NCI-H2196 treated with DMSO at 0.1 percent for 48 hours (cell line): ENCODE results near the gene MTOR.
"Not testable (repeated sequence)": the region's sequence is repeated elsewhere in the genome, so short reads cannot be mapped to it uniquely, and the experiment has no call there.

Source experiments
- DNase-seq: peaks from one replicate; lab custom pipeline; 2025; ENCODE audit not compliant: unreplicated experiment; lab: John Stamatoyannopoulos, UW

MTOR gene

DNA sequence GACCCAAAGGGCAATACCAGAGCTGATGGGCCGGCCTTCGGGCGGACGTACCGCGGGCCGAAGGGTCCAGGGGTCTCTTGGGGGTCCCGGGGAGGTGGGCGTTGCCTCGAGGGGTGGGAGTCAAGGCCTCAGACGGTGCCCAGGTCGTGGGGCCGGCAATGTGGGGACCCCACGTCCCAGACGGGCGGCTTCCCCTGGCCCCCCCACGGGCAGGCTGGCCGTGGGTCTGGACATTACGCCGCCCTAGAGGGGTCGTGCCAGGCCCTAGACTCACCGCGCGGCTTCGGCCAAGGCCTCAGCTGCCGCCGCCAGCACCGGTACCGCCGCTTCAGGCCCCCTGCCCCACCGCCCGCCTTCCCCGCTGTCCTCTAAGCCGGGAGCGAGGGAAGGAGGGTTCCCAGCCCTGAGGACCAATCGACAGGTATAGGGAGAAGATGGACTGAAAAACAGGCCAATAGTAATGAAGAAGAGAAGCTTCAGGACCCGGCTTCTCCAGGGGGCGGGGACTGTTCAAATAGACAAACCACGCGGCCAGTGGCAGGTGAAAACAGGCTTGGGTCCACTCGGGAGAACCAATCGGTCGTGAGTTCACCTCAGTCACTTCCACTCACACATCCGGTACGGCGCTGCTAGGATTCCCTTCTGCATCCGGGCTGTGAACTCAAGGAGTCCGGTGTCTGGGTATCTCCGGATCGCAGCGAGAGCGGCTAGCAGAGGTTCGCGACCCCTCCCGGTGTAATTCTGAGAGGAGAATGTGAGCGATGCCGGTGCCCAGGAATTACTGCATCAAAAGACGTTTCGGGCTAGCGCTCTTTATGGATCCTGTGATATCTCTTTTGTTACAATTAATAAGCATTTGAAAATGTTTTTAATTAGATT lies at the start of gene MTOR:
Gene MTOR (minus strand): TSS at position 381 of the 879 bp plus-strand sequence. CDS start 3,142 bp downstream, outside the sequence.
- peak; percentile 99 for DNase-seq

- DNase-seq, result no peak
These were observed 47.0 kb upstream of the MTOR start for GRCh38 chr1:11309385-11309784.

- no peak for DNase-seq
These were observed 46.4 kb upstream of the MTOR start for GRCh38 chr1:11308699-11309224.

DNA sequence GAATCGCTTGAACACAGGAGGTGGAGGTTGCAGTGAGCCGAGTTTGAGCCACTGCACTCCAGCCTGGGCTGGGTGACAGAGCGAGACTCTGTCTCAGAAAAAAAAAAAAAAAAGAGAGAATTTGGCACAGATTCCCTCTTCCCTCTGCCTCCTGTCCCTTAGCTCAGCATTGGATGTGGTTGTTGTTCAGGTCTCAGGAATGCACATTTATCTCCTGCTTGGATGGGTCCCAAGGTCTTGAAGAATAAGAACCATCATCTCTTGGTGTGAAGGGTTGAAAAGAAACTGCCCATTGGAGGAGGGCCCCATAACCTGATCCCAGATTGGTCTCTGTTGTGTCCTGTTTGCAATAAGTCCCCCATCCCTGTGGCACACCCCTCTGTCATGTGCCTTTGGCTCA lies 45.5 kb upstream of the MTOR start:
- no peak for DNase-seq

DNA sequence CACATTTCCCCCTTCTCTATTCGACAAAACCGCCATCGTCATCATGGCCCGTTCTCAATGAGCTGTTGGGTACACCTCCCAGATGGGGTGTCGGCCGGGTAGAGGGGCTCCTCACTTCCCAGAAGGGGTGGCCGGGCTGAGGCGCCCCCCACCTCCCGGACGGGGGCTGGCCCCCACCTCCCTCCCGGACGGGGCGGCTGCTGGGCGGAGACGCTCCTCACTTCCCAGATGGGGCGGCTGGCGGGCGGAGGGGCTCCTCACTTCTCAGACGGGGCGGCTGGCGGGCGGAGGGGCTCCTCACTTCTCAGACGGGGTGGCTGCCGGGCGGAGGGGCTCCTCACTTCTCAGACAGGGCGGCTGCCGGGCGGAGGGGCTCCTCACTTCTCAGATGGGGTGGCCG lies 43.2 kb upstream of the MTOR start:
- DNase-seq, result not testable (repeated sequence)

DNA sequence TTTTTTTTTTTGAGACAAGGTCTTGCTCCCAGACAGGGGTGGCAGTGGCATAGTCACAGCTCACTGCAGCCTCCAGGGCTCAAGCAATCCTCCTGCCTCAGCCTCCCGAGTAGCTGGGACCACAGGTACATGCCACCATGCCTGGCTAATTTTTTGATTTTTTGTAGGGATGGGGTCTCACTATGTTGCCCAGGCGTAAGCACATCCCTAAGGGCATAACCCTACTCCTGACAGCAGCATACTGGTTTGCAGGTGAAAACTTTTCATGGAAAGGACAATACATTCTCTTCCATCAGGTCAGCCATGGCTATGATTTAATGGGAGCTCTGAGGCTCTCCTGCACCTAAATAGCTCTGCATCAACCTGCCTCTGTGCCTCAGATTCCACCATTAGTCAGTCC lies 40.0 kb upstream of the MTOR start:
- no peak for DNase-seq

GRCh38 chr1:11301601-11302000 lies 39.2 kb upstream of the MTOR start:
- no peak for DNase-seq

GRCh38 chr1:11299225-11299574 lies 36.8 kb upstream of the MTOR start:
- no peak for DNase-seq

DNA sequence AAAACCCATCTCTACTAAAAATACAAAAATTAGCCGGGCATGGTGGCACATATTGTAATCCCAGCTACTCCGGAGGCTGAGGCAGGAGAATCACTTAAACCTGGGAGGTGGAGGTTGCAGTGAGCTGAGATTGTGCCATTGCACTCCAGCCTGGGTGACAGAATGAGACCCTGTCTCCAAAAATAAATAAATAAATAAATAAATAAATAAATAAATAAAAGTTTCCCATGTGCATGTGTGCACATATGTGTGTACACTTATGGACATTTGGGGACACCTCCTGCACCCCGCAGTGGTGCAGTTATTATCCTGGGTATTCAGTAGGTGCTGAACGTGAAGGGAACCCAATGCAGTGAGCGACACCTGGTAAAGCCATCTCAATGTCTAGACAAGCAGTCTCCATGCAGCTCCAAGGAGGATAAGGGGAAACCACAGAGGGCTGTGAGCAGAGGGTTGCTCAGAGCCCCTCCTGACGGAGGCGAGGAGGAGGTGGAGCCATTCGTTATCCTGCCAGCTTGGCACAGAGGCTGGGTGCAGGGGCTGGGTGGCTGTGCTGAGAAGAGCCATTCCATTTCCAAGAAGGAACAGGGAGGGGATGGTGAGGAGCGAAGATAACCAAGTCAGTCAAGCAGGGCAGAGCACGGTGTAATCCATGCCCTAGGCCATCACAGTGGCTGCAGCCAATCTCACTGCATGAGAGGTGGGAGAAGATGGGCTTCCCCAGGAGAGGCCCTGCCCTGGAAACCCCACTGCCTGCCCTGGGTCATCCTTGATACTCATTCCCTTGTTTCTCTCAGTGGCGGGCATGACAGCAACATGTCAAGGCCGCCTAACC lies 36.3 kb upstream of the MTOR start:
- DNase-seq, result no peak

- not testable (repeated sequence) for DNase-seq
These were observed 35.4 kb upstream of the MTOR start for GRCh38 chr1:11297774-11298173.

- DNase-seq, result no peak
These were observed 33.6 kb upstream of the MTOR start for GRCh38 chr1:11295905-11296304.

DNA sequence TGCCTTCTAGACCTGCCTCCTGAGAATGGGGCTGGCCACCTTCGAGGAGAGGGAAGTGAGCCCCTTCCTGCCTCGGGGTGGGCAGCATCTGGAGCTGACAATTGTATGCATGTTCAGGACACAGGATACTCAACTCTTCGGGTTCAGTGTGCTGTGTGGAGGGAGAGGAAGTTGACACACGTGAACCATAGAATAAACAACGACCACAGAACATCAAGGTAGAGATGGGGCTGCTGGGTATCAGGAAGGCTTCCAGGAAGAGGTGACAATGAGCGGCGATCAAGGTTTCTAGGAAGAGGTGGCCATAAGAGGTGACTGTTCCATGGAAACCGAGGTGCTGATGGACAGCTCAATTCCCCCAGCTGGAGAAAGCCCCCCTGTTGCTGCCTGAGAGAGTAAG lies 32.6 kb upstream of the MTOR start:
- no peak for DNase-seq

DNA sequence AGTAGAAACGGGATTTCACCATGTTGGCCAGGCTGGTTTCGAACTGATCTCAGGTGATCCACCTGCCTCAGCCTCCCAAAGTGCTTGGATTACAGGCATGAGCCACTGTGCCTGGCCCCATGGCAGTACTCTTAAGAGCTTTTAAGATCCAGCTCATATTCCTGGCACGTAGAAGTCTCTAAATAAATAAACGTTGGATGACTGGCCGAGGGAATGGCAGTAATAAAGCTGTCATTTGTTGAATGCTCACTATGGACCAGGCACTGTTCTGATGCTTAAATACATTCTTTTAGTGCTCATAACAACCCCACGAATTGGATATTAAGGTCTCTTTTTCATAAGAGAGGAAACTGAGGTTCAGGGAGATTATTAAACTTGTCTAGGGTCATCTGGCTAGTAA lies 31.5 kb upstream of the MTOR start:
- no peak for DNase-seq

DNA sequence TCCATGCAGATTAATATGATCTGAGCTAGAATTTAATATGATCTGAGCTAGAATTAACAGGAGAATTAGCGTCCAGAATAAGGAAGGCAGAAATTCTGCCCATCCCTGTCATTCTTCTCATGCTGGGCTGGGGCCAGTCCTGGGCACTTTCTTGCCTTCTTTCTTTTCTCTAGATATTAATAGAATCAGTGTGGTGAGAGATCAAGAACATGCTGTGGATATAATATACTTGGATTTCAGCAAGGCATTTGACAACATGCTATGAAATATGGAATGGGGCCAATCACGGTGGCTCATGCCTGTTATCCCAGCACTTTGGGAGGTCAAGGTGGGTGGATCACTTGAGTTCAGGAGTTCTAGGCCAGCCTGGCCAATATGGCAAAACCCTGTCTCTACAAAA lies 28.7 kb upstream of the MTOR start:
- DNase-seq, result no peak

DNA sequence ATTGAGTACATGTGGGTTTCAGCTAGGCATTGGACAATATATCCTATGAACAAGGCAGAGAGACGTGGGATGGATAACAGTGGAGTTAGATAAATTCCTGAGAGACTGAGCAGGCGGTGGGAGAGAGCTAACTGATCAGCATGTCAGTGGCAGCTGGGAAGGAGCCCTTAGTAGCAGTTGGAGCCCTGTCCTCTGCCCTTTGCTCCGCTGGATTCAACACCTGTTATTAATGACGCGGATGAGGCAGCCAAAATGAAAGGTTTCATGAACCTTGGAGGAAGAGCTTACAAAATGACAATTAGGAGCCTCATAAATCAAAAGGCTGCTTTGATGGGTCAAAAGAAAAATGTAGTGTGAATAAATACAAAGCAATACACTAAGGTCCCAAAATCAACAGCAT lies 26.7 kb upstream of the MTOR start:
- no peak for DNase-seq

DNA sequence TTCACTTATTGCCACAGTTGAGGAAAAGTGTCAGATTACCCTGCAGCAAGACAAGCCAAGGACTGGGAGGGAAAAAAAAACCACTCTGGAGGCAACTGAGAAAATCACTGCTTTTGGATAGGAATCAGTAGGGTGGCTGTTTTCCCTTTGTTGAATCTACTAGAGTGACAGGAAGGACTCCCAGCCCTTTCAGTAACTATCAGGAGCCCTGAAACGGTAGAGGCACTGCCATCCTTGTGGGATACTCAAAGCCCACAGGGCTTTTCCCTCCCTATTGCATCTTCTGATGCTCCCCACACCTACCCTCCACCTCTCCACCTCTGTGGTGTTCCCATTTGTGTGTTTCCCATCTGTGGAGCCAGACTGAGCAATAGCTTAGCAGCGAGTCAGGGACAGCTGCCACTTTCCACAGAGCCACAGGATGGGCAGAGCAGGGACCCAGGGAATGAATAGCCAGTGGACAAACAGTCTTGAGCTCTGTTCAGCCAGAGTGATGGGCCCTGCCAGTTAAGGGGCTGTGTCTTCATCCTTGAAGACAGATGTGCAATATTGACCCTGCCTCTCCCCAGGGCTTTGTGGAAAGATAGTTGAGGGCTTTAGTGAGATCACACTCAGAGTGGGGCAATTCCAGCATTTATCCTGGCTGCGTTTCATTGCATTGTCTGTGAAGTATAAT lies 24.5 kb upstream of the MTOR start:
- no peak for DNase-seq

- no peak for DNase-seq
These were observed 23.8 kb upstream of the MTOR start for GRCh38 chr1:11285883-11286734.

DNA sequence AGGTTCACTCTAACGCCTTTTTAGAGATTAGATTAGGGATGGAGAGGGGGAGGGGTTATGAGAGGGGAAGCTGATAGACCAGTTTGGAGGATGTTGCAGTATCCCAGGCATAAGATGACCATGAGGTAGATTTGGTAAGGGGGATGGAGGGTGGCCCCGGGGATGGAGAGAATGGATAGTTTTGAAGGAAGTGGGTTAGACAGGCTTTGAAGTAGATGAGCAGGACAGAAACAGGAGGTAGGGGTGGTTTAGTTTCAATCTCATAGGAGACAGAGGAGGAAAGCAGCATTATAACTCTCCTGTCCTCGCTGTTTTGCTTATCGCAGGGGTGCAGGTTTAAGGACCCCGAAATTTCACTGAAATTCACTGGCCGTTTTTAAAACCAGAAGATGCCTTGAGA lies 22.4 kb upstream of the MTOR start:
- no peak for DNase-seq

- no peak for DNase-seq
These were observed 20.8 kb upstream of the MTOR start for GRCh38 chr1:11283151-11283550.

GRCh38 chr1:11281518-11282331 lies 19.4 kb upstream of the MTOR start:
- peak; percentile 62 for DNase-seq
